Medulla oblongata (tissue), 1 donor: Measurements from ENCODE around the gene MOGAT1.
A peak's percentile ranks its signal among the peaks of the same experiment; 100 is the strongest.
"Not testable (repeated sequence)": the region's sequence is repeated elsewhere in the genome, so short reads cannot be mapped to it uniquely, and the experiment has no call there.

Experiments
- DNase-seq: peaks from one replicate; pipeline ENCODE4 v3.0.0-alpha.2; 2015; ENCODE audit errors: extremely low spot score

Gene MOGAT1

DNA sequence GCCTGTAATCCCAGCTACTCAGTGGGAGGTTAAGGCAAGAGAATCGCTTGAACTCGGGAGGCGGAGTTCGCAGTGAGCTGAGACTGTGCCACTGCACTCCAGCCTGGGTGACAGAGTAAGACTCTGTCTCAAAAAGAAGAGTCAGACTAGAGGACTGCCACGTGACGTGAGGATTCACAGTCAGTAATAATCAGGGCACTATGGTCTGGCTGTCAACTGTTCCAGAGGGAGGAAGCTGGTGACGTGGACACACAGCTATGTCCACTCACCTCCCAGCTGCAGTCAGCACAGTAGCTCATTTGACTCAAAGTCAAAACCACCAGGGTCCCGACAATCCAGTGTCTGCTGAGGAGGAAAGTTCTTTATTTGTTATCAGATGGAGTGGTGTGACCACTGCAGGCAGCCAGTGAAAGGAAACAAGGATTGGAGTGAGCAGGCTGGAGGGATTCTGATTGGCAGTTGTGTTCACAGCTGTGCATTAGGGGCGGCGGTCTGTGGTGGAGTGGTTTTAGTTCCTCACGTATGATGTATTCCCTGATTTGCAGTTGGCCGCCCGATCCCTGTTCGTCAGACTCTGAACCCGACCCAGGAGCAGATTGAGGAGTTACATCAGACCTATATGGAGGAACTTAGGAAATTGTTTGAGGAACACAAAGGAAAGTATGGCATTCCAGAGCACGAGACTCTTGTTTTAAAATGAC is 37.9 kb downstream of the MOGAT1 start:
- peak; percentile 89 for DNase-seq

DNA sequence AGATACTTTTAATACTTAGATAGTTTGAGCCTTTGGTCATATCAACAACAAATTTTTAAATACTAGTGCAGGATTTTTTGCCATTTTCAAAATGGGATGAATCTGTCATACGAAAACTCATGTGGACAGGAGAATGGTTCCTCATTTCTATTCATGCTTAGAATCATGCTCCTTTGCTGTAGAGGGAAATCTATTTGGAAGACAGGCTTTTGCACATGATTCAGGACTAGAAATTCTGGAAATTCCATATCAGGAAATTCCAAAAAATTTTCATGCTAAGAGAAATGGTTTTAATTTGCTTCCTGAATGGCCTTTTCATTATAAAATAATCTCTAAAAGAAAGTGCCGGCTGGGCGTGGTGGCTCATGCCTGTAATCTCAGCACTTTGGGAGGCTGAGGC is 39.3 kb downstream of the MOGAT1 start:
- DNase-seq: no peak

DNA sequence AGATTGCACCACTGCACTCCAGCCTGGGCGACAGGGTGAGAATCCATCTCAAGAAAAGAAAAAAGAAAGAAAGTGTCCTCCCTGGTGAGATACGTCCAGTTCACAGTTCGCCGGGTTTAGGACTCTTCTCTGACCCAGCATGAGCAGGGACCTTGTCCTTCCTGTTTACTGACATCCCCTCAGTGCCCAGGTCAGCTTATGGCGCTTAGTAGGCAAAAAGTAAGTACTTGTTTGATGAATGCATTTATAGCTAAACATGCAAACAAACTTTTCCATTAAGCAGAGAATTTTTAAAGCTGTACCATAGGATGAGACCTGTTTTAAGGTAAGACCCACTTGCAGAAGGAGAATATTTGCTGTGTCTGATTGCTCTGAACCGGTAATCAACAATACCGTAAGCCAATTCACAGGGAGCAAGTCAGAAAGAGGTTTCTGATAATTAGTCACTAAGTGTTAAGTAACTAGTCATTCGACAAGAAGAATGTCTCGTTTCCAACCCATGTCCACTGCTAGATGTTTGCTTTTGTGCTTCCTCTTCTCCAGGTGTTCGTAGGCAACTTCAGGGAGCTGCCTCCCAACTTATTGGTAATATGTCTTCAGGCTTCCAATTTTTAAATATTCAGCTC is 40.0 kb downstream of the MOGAT1 start:
- DNase-seq: no peak

DNA sequence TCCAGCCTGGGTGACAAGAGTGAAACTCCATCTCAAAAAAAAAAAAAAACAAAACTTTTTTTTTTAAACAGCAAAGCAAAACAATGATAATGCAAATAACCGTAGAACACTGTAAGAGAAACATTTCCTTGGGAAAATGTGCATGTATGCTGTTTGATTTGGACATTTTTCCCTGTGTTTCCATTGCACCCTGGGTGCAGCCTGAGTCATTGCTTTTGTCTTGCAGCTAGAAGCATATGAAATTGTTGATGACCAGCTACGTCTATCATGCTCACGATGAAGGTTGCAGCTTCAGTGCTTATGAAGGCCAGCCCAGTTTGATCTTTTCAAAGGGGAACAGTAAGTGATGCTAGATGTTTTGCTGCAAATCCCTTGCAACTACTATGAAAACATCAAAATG is 41.5 kb downstream of the MOGAT1 start:
- DNase-seq: no peak

DNA sequence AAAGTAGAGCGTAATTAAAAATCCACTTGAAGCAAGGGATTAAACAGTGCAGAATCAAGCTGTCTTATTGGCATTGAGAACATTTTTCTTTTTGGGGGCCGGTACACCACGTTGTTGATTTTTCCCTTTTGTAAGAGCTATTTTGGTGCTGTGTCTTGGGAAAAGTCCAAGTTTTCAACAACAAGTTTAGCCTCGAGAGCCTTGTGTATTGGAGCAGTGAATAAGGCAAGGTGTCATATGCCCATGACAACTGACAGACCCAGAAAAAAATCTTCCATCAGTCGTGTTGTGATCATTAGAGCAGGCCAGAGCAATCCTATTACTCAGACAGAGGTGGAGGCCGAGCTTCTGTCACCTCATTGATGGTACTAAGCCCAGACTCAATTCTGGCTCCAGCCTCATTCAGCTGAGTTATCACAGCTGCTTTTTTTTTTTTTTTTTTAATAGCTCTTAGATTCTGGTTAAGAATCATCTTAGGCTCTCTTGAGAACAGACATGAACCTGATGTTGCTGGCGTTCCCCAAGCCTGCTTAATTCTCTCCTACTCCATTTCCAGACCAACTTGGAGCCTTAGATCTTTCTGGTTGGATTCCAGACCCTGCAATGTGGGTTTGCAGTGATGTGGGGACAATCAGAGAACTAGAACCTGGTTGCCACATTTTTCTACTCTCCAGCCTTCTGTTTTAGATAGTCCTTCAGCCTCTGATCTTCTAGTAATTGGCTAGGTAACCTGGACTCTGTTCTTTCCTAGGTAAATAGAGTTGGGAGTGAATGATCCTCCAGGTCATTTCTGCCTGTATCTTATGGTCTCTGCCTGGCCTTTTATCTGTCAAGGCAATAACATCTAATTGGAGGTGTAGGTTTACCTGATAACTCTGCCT is 43.1 kb downstream of the MOGAT1 start:
- peak; percentile 22 for DNase-seq

DNA sequence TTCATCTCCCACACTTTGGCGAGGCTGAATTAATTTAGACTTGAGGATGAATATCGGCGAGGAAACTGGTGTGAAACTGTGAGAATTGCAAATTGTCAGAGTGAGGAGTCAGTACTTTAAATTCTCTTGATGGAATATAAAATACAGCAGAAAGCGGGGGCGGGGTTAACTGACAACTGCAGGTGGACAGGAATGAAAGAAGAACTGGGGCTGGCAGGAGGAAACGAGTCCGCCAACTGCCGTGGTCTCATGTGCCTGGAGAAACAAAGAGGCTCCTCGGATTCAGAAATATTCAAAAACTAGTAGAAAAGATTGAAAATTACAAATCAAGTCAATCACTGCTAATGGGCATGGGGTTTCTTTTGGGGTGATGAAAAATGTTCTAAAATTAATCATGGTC is 44.3 kb downstream of the MOGAT1 start:
- DNase-seq: no peak

DNA sequence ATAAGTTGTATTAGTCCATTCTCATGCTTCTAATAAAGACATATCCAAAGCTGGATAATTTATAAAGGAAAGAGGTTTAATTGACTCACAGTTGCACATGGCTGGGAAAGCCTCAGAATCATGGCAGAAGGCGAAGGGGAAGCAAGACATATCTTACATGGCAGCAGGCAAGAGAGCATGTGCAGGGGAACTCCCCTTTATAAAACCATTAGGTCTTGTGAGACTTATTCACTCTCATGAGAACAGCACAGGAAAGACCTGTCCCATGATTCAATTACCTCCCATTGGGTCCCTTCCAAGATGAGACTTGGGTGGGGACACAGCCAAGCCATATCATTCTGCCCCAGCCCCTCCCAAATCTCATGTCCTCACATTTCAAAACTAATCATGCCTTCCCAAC is 48.3 kb downstream of the MOGAT1 start:
- not testable (repeated sequence) for DNase-seq

DNA sequence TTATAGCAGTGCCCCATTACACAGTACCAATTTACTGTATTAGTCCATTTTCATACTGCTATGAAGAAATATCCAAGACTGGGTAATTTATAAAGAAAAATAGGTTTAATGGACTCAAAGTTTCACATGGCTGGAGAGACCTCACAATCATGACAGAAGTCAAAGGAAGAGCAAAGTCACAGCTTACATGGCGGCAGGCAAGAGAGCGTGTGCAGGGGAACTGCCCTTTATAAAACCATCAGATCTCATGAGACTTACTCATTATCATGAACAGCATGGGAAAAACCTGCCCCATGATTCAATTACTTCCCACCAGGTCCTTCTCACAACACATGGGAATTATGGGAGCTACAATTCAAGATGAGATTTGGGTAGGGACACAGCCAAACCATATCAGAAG is 50.1 kb downstream of the MOGAT1 start:
- not testable (repeated sequence) for DNase-seq

DNA sequence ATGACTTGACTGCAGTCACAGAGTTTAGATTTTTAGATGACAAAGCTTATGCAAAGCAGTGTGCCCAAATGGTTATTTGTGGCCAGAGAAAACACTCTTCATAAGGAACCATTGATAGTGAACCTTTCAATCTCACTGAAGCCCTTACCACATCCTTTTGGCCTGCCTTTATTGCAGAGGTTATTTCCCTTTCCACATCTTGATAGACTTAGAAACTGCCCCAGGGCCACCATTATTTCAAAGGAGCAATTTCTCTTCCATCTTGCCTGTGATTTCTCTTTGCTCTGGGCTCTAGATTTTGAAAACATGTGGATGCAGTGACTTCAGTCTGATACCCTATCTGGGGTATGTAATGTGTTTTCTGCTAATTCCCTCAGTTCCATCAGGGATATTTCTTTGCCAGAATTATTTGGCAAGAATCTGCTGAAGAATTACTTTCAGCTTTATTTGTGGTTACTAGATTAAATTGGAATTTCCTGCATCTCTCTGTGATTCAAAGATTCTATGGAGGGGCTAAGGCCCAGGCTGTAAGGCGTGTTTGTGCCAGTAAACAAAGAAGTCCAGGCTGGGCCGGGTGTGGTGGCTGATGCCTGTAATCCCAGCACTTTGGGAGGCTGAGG is 51.0 kb downstream of the MOGAT1 start:
- no peak for DNase-seq

DNA sequence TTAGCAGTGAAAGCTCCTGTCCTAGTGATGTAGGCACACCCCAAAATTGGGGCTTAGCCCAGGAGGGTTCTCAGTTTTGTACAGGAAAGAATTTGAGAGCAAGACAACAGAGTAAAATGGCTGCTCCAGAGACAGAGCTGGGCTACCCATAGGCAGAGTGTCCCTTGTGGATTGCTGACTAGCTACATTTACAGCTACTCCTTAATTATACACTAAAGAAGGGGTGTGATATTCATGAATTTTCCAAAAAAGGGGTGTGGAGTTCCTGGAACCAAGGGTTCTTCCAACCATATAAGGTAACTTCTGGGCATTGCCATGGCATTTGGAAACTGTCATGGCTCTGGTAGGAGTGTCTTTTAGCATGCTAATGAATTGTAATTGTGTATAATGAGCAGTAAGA is 52.8 kb downstream of the MOGAT1 start:
- DNase-seq: no peak

DNA sequence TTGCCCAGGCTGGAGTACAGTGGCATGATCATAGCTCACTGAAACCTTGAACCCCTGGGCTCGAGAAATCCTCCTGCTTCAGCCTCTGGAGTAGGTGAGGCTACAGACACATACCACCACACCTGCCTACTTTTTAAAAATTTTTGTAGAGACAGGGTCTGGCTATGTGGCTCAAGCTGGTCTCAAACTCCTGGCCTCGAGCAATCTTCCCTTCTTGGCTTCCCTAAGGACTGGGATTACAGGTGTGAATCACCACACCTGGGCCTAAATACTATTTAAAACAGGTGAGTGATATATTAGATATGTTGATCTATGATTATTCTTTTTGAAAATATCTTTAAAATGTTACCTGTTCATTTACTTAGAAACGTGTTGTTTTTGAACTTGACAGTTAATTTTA is 57.2 kb downstream of the MOGAT1 start:
- no peak for DNase-seq

DNA sequence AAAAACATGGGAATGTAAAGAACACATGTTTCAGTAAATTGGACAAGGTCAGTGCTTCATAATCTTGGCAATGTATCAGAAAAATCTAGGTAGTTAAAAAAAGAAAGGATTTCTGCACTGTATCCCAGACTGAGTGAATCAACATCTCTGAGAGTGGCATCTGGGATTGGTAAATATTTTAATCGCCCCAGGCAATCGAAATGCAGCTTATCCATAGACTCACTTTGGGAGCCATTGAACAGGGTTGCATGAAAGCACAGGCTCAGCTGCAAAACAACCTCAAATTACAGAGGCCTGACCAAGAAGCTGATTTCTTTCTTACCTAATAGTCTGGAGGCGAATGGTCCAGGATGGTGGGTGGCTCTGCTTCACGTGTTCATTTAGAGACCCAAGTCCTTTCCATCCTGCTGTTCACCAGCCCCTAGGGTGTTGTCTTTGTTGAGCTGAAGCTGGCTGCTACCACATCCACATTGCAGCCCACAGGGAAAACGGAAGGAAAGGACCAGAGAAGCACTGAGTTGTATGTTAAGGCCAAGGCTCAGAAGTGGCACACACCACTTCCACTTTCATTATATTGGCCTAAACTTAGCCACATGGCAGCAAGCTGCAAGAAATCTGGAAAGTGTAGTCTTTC is 59.0 kb downstream of the MOGAT1 start:
- peak; percentile 64 for DNase-seq

DNA sequence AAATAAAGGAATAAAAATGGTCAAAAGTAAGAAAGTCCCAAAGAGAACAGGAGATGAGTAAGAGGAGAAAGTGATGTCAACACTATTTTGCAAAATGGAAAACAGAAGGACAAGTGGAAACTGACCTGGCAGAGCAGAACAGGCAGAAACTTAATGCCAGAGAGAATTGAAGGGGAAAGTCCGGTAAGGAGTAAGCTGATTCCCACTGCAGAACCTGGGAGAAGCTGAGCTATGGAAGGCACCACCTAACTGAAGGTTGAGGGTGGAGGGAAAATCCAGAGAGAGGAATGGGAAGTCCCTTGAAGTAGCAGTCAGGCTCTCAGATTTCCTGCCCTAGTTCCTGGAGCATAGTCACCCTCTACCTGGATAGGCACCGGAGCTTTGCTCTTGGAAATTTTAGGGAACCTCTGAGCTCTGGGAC is 59.8 kb downstream of the MOGAT1 start:
- no peak for DNase-seq

DNA sequence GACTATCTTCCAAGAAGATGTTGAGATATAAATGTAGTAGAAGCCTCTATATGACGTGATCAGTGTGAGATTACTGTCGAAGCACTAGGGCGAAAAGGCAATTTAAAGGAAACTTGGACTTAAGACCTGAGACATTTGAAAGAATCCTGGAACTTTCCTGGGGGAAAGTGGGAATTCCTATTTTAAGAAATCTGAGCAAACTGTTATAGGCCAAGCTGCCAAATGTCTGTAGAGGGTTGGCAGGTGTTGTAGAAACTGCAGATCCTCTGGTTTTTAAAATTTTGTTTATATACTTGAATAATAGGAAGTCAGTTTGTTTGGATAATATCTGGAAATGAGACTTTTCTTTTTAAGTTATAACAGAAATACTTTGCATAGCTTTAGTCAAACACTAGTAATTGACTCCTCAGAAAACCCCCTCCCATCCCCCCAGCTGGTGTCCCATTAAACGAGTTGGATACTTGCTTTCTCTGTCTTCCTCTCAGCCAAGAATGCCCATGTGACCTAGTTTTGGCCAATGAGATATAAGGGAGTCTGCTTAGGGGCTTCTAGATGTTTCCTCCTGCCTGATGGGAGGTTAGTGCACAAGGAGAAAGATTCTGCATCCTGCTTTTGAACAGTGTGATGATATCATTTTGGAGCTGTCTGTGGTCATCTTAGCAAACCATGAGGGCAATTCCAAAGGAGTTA is 61.2 kb downstream of the MOGAT1 start:
- no peak for DNase-seq

DNA sequence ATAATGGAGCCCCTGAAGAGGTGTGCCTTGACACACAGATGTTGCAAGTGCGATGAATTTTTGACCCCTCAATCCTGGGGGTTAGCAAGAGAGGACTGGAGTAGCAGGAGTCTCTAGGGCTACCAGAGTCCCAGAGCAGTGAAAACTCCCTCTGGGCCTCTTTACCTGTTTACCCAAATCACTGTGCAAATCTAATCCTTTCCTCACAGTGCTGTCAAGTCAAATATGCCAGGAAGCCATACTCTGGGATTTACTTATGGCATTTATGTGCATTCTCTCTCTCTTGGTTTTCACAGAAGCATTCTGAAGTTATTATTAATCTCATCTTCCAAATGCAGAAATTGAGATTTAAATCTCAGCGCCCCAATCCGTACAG is 62.0 kb downstream of the MOGAT1 start:
- no peak for DNase-seq

DNA sequence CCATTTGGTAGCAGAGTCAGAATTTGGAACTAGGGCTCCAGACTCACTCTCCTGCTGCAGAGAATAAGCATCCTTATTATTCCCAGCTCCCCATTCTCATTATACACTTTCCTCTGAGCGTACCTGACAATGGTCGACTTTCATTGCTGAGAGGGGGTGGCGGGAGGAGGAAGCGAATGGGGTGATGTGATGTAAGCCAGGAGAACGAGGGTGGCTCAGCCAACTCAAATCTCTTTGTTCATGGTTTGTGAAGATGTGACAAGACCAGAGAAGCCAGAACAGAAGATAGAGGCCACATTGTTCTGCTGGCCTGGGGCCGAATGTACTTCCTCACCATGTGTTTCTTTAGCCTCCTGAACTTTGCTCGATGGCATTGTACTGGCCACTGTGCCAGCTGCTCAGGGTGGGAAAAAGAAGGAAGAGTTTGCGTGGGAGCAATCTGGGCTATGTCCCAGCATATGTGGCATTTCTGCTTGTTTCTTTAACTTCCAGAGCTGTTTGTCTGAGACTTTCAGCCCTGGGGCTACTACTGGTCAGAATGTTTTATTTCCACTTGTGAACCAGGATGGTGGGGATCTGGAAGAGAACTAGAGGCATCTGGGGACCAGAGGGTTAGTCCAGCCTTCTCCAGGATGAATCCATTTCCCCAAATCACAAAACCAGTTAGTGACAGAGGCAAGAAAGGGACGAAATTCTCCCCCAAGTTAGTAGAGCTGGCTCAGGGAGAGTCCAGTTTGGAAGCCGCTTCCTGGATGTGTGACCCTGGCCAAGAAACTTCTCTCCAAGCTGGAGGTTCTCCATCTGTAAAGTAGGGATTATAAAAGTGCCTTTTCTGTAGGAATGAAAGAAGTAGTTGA is 62.6 kb downstream of the MOGAT1 start:
- DNase-seq: peak; percentile 47

DNA sequence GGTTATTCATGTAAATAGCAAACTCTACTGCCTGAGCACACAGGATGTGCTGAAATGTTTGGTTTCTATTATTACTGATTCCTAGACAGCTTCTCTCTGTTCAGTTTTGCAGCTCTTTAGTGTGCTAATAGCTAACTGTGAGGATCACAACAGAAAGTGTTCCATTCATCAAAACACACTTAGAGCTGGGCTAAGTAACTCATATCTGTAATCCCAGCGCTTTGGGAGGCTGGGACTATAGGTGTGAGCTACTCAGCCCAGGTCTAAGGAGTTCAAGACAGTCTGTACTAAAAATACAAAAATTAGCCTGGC is 63.2 kb downstream of the MOGAT1 start:
- DNase-seq: no peak

DNA sequence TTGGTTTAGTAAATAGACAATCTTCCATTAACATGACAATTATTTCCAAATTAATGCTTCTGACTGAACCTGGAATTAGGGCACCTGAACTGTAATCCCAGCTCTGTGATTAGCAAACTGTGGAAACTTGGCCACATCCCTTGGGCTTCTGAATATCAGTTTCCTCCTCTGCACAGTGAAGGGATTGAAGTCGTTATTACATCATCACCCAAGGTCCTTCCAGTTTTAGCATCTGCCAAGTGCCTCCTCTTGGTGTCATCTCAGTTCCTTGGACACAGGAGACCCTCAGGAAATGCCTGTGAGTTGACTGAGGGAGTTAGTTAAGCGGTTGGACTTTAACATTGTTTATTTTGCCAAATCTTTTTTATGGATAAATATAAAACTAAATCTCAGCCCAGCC is 64.8 kb downstream of the MOGAT1 start:
- DNase-seq: no peak

DNA sequence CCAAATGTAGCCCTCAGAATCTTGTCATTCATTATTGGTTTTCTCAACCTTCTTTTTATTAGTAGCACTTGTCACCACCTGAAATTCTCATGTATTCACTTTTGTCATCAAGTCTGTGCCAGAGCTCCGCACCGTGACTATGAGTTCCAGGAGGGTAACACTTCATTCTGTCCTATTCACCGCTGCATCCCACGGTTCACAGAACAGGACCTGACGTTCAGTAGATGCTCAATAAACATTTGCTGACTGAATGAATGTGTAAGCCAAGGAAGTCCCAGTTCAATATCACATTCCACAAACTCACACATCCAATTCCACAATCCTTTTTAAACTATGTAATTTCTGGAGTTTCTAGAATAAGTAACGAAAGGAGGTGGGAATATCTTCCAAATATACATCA is 65.5 kb downstream of the MOGAT1 start:
- no peak for DNase-seq

DNA sequence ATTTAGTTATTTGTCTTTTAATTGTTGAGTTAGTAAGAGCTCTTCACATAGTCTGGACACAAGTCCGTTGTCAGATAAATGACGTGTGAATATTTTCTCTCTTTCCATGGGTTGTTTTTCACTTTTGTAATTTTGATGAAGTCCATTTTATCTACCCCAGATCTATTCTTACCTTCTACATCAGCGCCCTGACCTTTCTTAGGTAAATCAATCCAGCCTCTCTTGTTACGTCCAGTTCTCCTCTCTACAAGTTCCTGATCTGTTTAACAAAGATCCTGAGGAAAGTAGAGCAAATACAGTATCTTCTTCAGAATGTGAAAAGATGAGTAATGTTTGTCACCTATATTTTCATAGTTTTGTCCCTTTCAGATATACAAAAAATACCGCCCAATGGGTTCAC is 66.9 kb downstream of the MOGAT1 start:
- no peak for DNase-seq

DNA sequence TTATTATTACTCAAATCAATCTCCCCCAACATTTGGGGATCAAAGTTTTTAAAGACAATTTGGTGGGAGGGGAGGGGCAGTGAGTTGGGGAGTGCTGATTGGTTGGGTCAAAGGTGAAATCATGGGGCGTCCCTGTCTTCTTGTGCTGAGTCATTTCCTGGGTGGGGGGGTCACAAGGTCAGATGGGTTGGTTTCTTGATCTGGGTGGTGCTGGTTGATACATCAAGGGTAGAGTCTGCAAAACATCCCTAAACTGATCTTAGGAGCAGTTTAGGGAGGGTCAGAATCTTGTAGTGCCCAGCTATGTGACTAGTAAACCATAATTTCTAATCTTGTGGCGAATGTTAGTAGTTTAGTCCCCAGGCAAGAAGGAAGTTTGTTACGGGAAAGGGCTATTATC is 67.4 kb downstream of the MOGAT1 start:
- no peak for DNase-seq
